ENCODE results near the gene SYCP1. TPM values are rescaled to one million over a fixed set of nuclear protein-coding genes. Genes with fewer than 3 reads are reported as not detected.

The SYCP1 gene
- total RNA-seq, 1 experiment from 2014 or later: not detected

GRCh38 chr1:114844270-114844669 is 10.4 kb upstream of the SYCP1 start:
- Histone ChIP-seq H3K56ac (ENCODE audit: insufficient read length, low read depth, low read length) (no peak overlapping the region), H4K91ac (ENCODE audit: insufficient read length, low read depth, low read length) (no peak overlapping the region), H3K27ac (ENCODE audit: insufficient read length, low read depth, low read length) (no peak overlapping the region), H2BK12ac (ENCODE audit: insufficient read length, low read depth, low read length) (no peak overlapping the region), H3T11ph (ENCODE audit: low read length) (no peak overlapping the region), H4K20me1 (ENCODE audit: control insufficient read depth, insufficient read depth, insufficient read length) (no peaks in the 10 kb centered on the region), H3K4me2 (ENCODE audit: insufficient read depth, insufficient read length, low read length) (no peak overlapping the region), H3K79me2 (ENCODE audit: insufficient read depth, low read length) (no peaks in the 10 kb centered on the region), H3K14ac (ENCODE audit: insufficient read depth, low read length) (no peak overlapping the region), H3K23me2 (ENCODE audit: insufficient read length, low read depth, low read length, poor library complexity, severe bottlenecking) (no peaks in the 10 kb centered on the region), H3K4ac (ENCODE audit: low read depth, low read length) (no peak overlapping the region), H2AFZ (ENCODE audit: low read length) (no peak overlapping the region), H2AK5ac (ENCODE audit: insufficient read length, low read length) (no peak overlapping the region), H4K5ac (ENCODE audit: insufficient read length, low read depth, low read length) (no peak overlapping the region), H2BK20ac (ENCODE audit: low read depth, low read length, poor library complexity, severe bottlenecking) (no peak overlapping the region), H3K23ac (ENCODE audit: insufficient read length, low read depth, low read length) (no peak overlapping the region), H3K9me3 (ENCODE audit: control insufficient read depth, low read depth, low read length) (no peaks in the 10 kb centered on the region), H3K4me1 (ENCODE audit: insufficient read depth, low read length) (no peaks in the 10 kb centered on the region), H4K8ac (replicated peaks; ENCODE audit: insufficient read length, low read depth, low read length) (no peak overlapping the region), H3K79me1 (ENCODE audit: insufficient read depth, low read depth, low read length, poor library complexity, severe bottlenecking) (no peaks in the 10 kb centered on the region), H3K18ac (ENCODE audit: insufficient read length, low read depth, low read length) (no peak overlapping the region), H3K27me3 (ENCODE audit: insufficient read depth, low read length) (no peaks in the 10 kb centered on the region), H2BK120ac (ENCODE audit: low read depth, low read length, poor library complexity, severe bottlenecking) (no peak overlapping the region), H2BK15ac (ENCODE audit: low read depth, low read length) (no peak overlapping the region), H3K9ac (ENCODE audit: extremely low read depth, insufficient read length, low read length) (no peak overlapping the region), H2BK5ac (ENCODE audit: insufficient read length, low read length) (no peak overlapping the region)
- Mint-ChIP-seq H3K9me3 (no peaks in the 10 kb centered on the region), H3K36me3 (ENCODE audit: insufficient read depth in 1 of 3, low read depth in 3 of 3) (no peaks in the 10 kb centered on the region), H3K27me3 (ENCODE audit: low read depth) (peaks cover 3% of the 10 kb centered on the region; the same call in 1 of the 2 replicates), H3K4me3 (no peak overlapping the region), H3K4me1 (no peaks in the 10 kb centered on the region), H3K27ac (no peak overlapping the region)
- WGBS (ENCODE audit: extremely low coverage, insufficient read length, low lambda C conversion rate): no CpG with 5 or more reads among the region's 5 CpGs
- TF ChIP-seq CTCF (conservative IDR thresholded peaks at IDR 0.05): no peak
- DNase-seq: no peak

Data from H9 (cell line).